K562 (cell line): ENCODE results near the gene COL6A1. TPM values are rescaled to one million over a fixed set of nuclear protein-coding genes. Genes with fewer than 3 reads are reported as not detected.

Source experiments
- ATAC-seq: fragments of 200-7000 bp; cut with Tn5 transposase; 3 replicates; pipeline ENCODE4 v1.9.1; 2020; ENCODE audit warnings: moderate library complexity
- BruUV-seq: library from RNA; stranded (reverse); fragments of 400-500 nt; replicated peaks from 2 replicates; lab custom pipeline; 2021; lab: Mats Ljungman, UMichigan
- CTCF ChIA-PET: fragments of 300-600 bp; formaldehyde crosslinking; extraction: SDS; loops from one replicate; lab custom pipeline; 2021; ENCODE audit warnings: low intra/inter-chr PET ratio; lab: Yijun Ruan, JAX
- POLR2A ChIA-PET: fragments of 300-600, 350-650 bp; sonication (Branson Sonifier 250); formaldehyde crosslinking; extraction: SDS; loops from one replicate; lab custom pipeline; 2021; ENCODE audit warnings: antibody characterized with exemption, inconsistent platforms; lab: Yijun Ruan, JAX
- DNase-seq, 4 experiments: peaks; one replicate each; pipeline versions ENCODE4 v3.0.0 to v3.0.0-alpha.2; 2011 to 2018; ENCODE audit warnings: low spot score in 3 of 4, mixed read lengths in 3 of 4; ENCODE audit errors: extremely low read depth in 1 of 4
- FAIRE-seq: peaks from 2 replicates; lab custom pipeline; 2011; peaks lifted over from hg19 to GRCh38; lab: Jason Lieb, UNC
- H2AFZ ChIP-seq: 2 replicates; pipeline ENCODE4 v1.6.0; 2011; ENCODE audit warnings: low read depth, low read length, control low read depth, inconsistent platforms
- H3K27ac ChIP-seq: fragments of 200-600 bp; 3 replicates; pipeline ENCODE4 v1.8.0; 2011; ENCODE audit warnings: low read depth, mild to moderate bottlenecking, control low read depth, inconsistent platforms, low read length, moderate library complexity, mixed read lengths; ENCODE audit errors: extremely low read depth
- H3K27me3 ChIP-seq, 2 experiments: fragments of 300-600 bp in 1 of 2; 2 replicates in 1 of 2; 3 replicates in 1 of 2; pipeline versions ENCODE4 v1.6.0 to v1.8.0; 2011; ENCODE audit warnings: inconsistent platforms in 2 of 2, low read length in 2 of 2, mild to moderate bottlenecking in 1 of 2, mixed read lengths in 1 of 2, moderate library complexity in 1 of 2; ENCODE audit not compliant: control insufficient read depth in 2 of 2, insufficient read depth in 2 of 2
- H3K36me3 ChIP-seq: fragments of 300-600 bp; 3 replicates; pipeline ENCODE4 v1.8.0; 2011; ENCODE audit warnings: mild to moderate bottlenecking, low read length, inconsistent platforms; ENCODE audit not compliant: control insufficient read depth, insufficient read depth
- H3K4me1 ChIP-seq, 2 experiments: fragments of 200-600 bp in 1 of 2; replicated peaks in 1 of 2; 2 replicates in 1 of 2; 3 replicates in 1 of 2; pipeline versions ENCODE4 v1.5.1 to v1.8.0; 2011; ENCODE audit warnings: inconsistent platforms in 2 of 2, low read length in 2 of 2, mild to moderate bottlenecking in 1 of 2, mixed read lengths in 1 of 2, moderate library complexity in 1 of 2; ENCODE audit not compliant: control insufficient read depth in 2 of 2, insufficient read depth in 2 of 2
- H3K4me2 ChIP-seq: 2 replicates; pipeline ENCODE4 v1.6.1; 2011; ENCODE audit warnings: low read length, control low read depth, inconsistent platforms, mixed read lengths; ENCODE audit not compliant: insufficient read depth
- H3K4me3 ChIP-seq: fragments of 200-600 bp; sonication (generic), shearing (Covaris generic); 2 replicates; pipeline ENCODE4 v1.5.1; 2016; ENCODE audit warnings: control low read depth, inconsistent platforms
- H3K79me2 ChIP-seq: fragments of 200-600 bp; 3 replicates; pipeline ENCODE4 v1.8.0; 2011; ENCODE audit warnings: low read length, inconsistent platforms; ENCODE audit not compliant: control insufficient read depth, insufficient read depth
- H3K9ac ChIP-seq, 2 experiments: 2 replicates each; pipeline versions ENCODE4 v1.6.0 to v1.6.1; 2011; ENCODE audit warnings: low read depth in 2 of 2, low read length in 2 of 2, control low read depth in 1 of 2, inconsistent platforms in 1 of 2, mild to moderate bottlenecking in 1 of 2, mixed read lengths in 1 of 2; ENCODE audit not compliant: insufficient read depth in 1 of 2
- H3K9me1 ChIP-seq: one replicate; pipeline ENCODE4 v1.6.0; 2011; ENCODE audit warnings: inconsistent platforms, mild to moderate bottlenecking, low read length, moderate library complexity; ENCODE audit not compliant: control insufficient read depth, insufficient read depth
- H3K9me3 ChIP-seq: replicated peaks from 2 replicates; pipeline ENCODE4 v1.5.1; 2011; ENCODE audit warnings: low read depth, low read length, inconsistent platforms; ENCODE audit not compliant: control insufficient read depth, insufficient read depth
- H4K20me1 ChIP-seq: replicated peaks from 2 replicates; pipeline ENCODE4 v1.6.1; 2011; ENCODE audit warnings: low read length, inconsistent platforms, mixed read lengths; ENCODE audit not compliant: control insufficient read depth, insufficient read depth
- CBX5 ChIP-seq: IDR thresholded peaks from 2 replicates; pipeline ENCODE4 v1.6.1; 2014; ENCODE audit warnings: low read depth, borderline replicate concordance
- EZH2 ChIP-seq: IDR thresholded peaks from 2 replicates; pipeline ENCODE4 v1.6.1; 2012; ENCODE audit warnings: low read depth, mild to moderate bottlenecking, inconsistent platforms, low read length, borderline replicate concordance
- FOXA1 ChIP-seq: fragments of 450-650 bp; IDR thresholded peaks from 2 replicates; pipeline ENCODE4 v1.6.1; 2016; ENCODE audit warnings: mild to moderate bottlenecking, borderline replicate concordance
- HDGF ChIP-seq: fragments of 450-650 bp; IDR thresholded peaks from 2 replicates; pipeline ENCODE4 v1.6.1; 2016
- HNRNPLL ChIP-seq: fragments of 200-400 bp; formaldehyde crosslinking; IDR thresholded peaks from 2 replicates; pipeline ENCODE4 v1.6.1; 2017; ENCODE audit warnings: low read length, low read depth, mild to moderate bottlenecking; ENCODE audit not compliant: poor library complexity, severe bottlenecking
- LEF1 ChIP-seq: fragments of 450-650 bp; IDR thresholded peaks from 2 replicates; pipeline ENCODE4 v1.6.1; 2016; ENCODE audit warnings: mild to moderate bottlenecking
- MTF1 ChIP-seq: fragments of 250-450 bp; sonication (Bioruptor Pico); IDR thresholded peaks from 2 replicates; pipeline ENCODE4 v1.9.0; 2021; ENCODE audit warnings: moderate library complexity, mild to moderate bottlenecking, inconsistent platforms, borderline replicate concordance
- NCOA6 ChIP-seq: fragments of 450-650 bp; IDR thresholded peaks from 2 replicates; pipeline ENCODE4 v1.6.1; 2017; ENCODE audit warnings: mild to moderate bottlenecking
- RCOR1 ChIP-seq, 2 experiments: IDR thresholded peaks; 2 replicates each; pipeline ENCODE4 v1.6.1; 2012; ENCODE audit warnings: low read depth in 2 of 2, low read length in 2 of 2, borderline replicate concordance in 1 of 2, improper control_type of control experiment in 1 of 2
- TCFL5 ChIP-seq: fragments of 250-450 bp; sonication (Bioruptor Pico); conservative IDR thresholded peaks from 2 replicates; pipeline ENCODE4 v1.6.1; 2021; ENCODE audit warnings: mild to moderate bottlenecking, moderate library complexity, matching md5 sums
- ZNF408 ChIP-seq: fragments of 250-450 bp; sonication (Bioruptor Pico); IDR thresholded peaks from 2 replicates; pipeline ENCODE4 v1.4.0; 2020; ENCODE audit warnings: low read depth, mild to moderate bottlenecking, moderate library complexity
- ZNF717 ChIP-seq: fragments of 250-450 bp; sonication (Bioruptor Pico); IDR thresholded peaks from 2 replicates; pipeline ENCODE4 v1.5.0; 2021
- WGBS: fragments of 100-300 bp; shearing (Covaris generic); methylation state at CpG from one replicate; pipeline ENCODE4 v1.1.6; 2016; ENCODE audit warnings: low coverage, mixed read lengths; ENCODE audit not compliant: insufficient coverage; ENCODE audit errors: missing lambda C conversion rate; 5-methylcytosine and 5-hydroxymethylcytosine counted together
- in situ Hi-C: fragments of 300-500 bp; cut with MboI; formaldehyde crosslinking; loops from 4 replicates; pipeline ENCODE4 v1.15.0; 2018; ENCODE audit warnings: inconsistent platforms, mixed read lengths
- intact Hi-C: fragments of 100-400 bp; cut with micrococcal nuclease; formaldehyde crosslinking; loops from 2 replicates; pipeline ENCODE4 v1.14.2; 2022
- polyA plus RNA-seq, 8 experiments: library from polyadenylated mRNA; depleted of rRNA in 4 of 8; stranded (reverse) in 5 of 8; unstranded in 3 of 8; fragments of >200 nt; fragmentation: Nextera tagmentation in 2 of 8; fragmentation: Illumina TruSeq in 1 of 8; extraction: Ambion mirVana in 2 of 8; extraction: Trizol in 1 of 8; gene quantifications; 2 replicates each; pipeline versions ENCODE4 v1.2.1 to v1.2.3, GENCODE V29; 2011 to 2014; ENCODE audit warnings: inconsistent platforms in 1 of 8, missing spikeins in 1 of 8
- total RNA-seq, 7 experiments: library from RNA; depleted of rRNA in 6 of 7; stranded (reverse); fragments of >200 nt in 6 of 7; fragmentation: Illumina TruSeq in 2 of 7; extraction: Trizol in 2 of 7; gene quantifications; 2 replicates each; pipeline versions ENCODE4 v1.2.1 to v1.2.3, GENCODE V29; 2011 to 2021; ENCODE audit warnings: low replicate concordance in 1 of 7
- TF ChIP-seq, protein P1 (sequence below): fragments of 250-450 bp; sonication (Bioruptor Pico); IDR thresholded peaks from 2 replicates; pipeline ENCODE4 v1.8.0; 2022; ENCODE audit warnings: moderate library complexity, mild to moderate bottlenecking, inconsistent platforms

The COL6A1 gene
- total and polyA plus RNA-seq, 9 of the 15 experiments (the other 6 are each of a cell fraction or from before 2014, with no cell fraction given): 0.07 to 1.3 (median 0.14) TPM; not detected in 3

DNA sequence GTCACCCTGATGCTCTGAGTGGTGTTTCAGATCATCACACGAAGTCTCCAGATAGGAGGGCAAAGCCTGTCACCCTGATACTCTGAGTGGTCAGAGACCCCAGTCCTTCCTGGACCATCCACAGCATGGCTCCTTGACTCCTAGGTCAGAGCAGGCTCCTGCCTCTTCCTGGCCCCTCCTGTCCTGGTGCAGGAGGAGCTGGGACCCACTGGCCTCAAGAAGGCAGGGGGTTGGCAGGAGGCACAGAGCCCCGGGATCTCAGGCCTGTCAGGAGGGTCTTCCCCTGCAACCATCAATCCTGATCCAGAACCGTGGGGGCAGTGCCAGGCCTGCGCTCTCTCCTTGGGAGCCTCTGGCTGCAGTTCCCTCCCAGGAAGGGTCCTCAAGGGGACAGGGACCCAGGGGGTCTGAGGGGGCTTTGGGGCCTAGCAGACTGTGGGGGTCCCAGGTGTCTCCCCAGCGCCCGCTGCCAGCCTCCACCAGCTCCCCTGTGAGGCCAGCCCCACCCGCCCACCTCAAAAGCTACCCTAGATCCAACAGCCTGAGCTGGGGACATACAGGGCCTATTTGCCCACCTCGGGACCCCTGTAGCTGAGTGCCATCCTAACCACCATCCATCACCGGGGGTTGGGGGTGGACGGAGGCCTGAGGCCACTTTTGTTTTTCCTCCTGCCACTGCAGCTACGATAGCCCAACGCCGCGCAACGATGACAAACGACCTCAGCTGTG lies 27.5 kb downstream of the COL6A1 start:
- no peaks in the 10 kb centered on the region for H3K79me2 ChIP-seq
- ChIA-PET POLR2A (no interaction called here), CTCF (no interaction called here)
- in situ Hi-C loops (no loop called here), intact Hi-C loops (no loop called here)
- no peak for FAIRE-seq
- no peak for DNase-seq
- WGBS: 5% methylated on average over 14 of the region's 16 CpGs
- BruUV-seq: no TSS peak
- H3K4me2 ChIP-seq: no peak overlapping the region
- H3K27me3 ChIP-seq: peaks cover 0 to 25% of the 10 kb centered on the region in 2 experiments; a peak in 3 of 5 replicates
- no peak overlapping the region for H3K27ac ChIP-seq
- H2AFZ ChIP-seq: no peak overlapping the region
- TF ChIP-seq FOXA1 (no peak), CBX5 (no peak), HDGF (no peak), ZNF717 (CRISPR knock-in tag) (no peak), RCOR1 (IDR thresholded peaks at IDR 0.05; ENCODE audit: borderline replicate concordance in 1 of 2, low read depth in 2 of 2, low read length in 2 of 2) (no peak), TCFL5 (CRISPR knock-in tag) (no peak), ZNF408 (no peak), EZH2 (no peak), HNRNPLL (no peak), MTF1 (CRISPR knock-in tag) (no peak), LEF1 (no peak), NCOA6 (no peak)
- TF ChIP-seq, protein P1, sequence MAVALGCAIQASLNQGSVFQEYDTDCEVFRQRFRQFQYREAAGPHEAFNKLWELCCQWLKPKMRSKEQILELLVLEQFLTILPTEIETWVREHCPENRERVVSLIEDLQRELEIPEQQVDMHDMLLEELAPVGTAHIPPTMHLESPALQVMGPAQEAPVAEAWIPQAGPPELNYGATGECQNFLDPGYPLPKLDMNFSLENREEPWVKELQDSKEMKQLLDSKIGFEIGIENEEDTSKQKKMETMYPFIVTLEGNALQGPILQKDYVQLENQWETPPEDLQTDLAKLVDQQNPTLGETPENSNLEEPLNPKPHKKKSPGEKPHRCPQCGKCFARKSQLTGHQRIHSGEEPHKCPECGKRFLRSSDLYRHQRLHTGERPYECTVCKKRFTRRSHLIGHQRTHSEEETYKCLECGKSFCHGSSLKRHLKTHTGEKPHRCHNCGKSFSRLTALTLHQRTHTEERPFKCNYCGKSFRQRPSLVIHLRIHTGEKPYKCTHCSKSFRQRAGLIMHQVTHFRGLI (CRISPR knock-in tag): no peak
- H3K36me3 ChIP-seq: no peaks in the 10 kb centered on the region
- no peaks in the 10 kb centered on the region for H3K9me1 ChIP-seq
- H3K9ac ChIP-seq: no peak overlapping the region
- H3K4me3 ChIP-seq: no peak overlapping the region
- ATAC-seq: no peak
- no peaks in the 10 kb centered on the region for H4K20me1 ChIP-seq
- H3K4me1 ChIP-seq: peaks cover 0 to 12% of the 10 kb centered on the region in 2 experiments; a peak in 1 of 5 replicates
- no peaks in the 10 kb centered on the region; the same call in 1 of the 2 replicates for H3K9me3 ChIP-seq
